GM21825 (cell line): ENCODE measurements around the gene UGT1A8.
"Not testable (repeated sequence)": the region's sequence is repeated elsewhere in the genome, so short reads cannot be mapped to it uniquely, and the experiment has no call there.

Source experiments
- ATAC-seq: cut with Tn5 transposase; IDR thresholded peaks from one replicate; pipeline ENCODE4 v1.9.1; 2021; ENCODE audit warnings: mild to moderate bottlenecking, moderate library complexity; ENCODE audit not compliant: unreplicated experiment

The UGT1A8 gene

DNA sequence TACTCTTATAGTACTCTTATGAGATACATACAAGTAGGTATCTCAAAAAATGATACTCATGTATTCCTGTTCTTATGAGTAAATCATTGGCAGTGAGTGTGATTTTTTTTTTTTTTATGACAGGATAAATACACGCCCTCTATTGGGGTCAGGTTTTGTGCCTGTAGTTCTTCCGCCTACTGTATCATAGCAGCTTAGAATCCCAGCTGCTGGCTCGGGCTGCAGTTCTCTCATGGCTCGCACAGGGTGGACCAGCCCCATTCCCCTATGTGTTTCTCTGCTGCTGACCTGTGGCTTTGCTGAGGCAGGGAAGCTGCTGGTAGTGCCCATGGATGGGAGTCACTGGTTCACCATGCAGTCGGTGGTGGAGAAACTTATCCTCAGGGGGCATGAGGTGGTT, at the start of gene UGT1A8:
UGT1A8 (plus strand) TSS at position 158 of the 400 bp plus-strand sequence; CDS start at position 233, 75 bp downstream.
- not testable (repeated sequence) for ATAC-seq

DNA sequence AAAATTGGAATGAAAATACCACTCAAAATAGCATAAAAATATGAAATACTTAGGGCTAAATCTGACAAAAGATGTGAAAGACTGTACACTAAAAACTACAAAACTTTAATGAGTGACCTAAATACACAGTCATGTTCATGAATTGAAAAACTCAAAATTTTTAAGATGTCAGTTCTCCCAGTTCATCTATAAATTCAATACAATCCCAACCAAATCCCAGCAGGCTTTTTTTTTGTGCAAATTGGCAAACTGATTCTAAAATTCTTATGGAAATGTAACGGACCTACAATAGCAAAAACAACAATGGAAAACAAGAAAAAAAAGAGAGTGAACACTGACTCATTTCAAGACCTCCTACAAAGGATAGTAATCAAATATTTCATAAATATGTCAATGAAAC, 46.4 kb upstream of the UGT1A8 start:
- ATAC-seq: no peak

GRCh38 chr2:233571462-233571861, 46.0 kb upstream of the UGT1A8 start:
- ATAC-seq: no peak

DNA sequence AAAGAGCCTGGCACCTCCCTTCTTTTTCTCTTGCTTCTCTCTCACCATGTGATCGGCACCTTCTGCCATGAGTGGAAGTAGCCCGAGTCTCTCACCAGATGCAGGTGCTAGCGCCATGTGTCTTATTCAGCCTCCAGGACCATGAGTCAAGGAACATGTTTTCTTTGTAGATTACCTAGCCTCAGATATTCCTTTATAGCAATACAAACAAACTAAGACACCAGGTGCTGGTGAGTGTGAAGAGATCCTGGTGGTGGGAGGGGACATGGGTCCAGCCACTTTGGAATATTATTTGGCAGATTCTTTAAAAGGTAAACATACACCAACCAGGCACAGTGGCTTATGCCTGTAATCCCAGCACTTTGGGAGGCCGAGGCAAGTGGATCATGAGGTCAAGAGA, 45.0 kb upstream of the UGT1A8 start:
- ATAC-seq: no peak

DNA sequence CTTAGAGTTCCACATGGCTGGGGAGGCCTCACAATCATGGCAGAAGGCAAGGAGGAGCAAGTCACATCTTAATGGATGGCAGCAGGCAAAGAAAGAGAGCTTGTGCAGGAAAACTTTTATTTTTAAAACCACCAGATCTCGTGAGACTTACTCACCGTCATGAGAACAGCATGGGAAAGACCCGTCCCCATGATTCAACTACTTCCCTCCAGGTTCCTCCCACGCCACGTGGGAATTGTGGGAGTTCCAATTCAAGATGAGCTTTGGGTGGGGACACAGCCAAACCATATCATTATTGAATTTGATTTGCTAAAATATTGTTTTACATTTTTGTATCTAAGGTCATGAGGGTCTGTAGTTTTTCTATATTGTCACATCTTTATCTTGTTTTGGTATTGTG, 40.1 kb upstream of the UGT1A8 start:
- not testable (repeated sequence) for ATAC-seq

GRCh38 chr2:233583217-233583965, 34.0 kb upstream of the UGT1A8 start:
- not testable (repeated sequence) for ATAC-seq

DNA sequence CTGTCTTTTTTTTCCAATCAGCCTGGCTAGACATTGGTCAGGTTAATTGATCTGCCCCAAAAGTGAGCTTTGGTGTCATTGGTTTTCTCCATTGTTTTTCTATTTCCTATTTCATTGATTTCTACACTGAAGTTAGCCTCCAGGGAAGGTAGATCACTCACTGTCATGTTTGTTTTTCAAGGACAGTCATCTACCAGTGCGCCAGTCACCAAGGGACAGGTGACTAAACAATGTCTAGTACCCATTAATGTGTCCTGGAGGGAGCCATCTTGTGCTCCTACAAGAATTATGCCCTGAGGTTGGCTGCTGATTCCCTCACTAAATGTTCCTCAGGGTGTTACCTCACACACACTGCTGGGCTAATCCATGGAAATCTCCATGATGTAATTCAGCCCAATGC, 33.2 kb upstream of the UGT1A8 start:
- no peak for ATAC-seq

GRCh38 chr2:233588400-233588799, 29.0 kb upstream of the UGT1A8 start:
- no peak for ATAC-seq

DNA sequence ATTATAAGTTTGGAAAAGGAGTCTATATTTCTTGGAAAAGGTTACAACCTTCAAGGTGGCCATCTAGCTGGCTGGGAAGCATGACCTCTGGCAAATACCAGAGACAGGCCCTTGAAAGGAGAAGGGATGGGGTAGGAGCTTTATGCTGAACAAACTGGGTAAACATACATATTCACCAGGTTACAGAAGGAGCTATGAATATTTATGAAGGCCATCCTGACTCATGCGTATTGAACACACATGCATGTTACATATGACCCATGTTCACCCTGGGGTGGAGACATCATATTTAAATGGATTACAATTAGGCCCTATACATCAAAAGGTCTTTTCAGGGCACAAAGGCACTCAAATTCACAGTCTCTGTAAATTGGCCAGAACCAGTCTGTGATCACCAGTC, 24.7 kb upstream of the UGT1A8 start:
- not testable (repeated sequence) for ATAC-seq

- peak; percentile 55 for ATAC-seq
These were observed 24.2 kb upstream of the UGT1A8 start for GRCh38 chr2:233593201-233593600.

GRCh38 chr2:233597522-233597921, 19.9 kb upstream of the UGT1A8 start:
- ATAC-seq: no peak

DNA sequence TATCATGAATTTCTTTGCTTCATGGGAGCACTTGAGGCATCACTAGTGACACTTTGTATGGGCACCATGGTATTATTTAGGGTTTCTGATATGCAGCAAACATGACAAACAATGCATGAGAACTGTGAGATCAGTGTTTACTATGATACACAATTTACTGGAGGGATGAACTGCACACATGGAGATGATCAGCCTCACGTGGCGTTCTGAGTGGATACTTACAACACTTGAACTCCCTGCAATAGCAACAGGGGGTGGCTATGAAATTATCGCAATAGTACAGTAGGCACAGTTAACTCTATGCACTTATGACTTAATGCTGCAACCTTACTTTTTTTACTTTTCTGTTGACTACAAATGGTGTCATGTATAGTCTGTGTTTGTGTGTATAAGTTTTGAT, 18.5 kb upstream of the UGT1A8 start:
- no peak for ATAC-seq

- ATAC-seq: no peak
These were observed 17.0 kb upstream of the UGT1A8 start for GRCh38 chr2:233600386-233600785.

- ATAC-seq: no peak
These were observed 15.4 kb upstream of the UGT1A8 start for GRCh38 chr2:233602076-233602475.

DNA sequence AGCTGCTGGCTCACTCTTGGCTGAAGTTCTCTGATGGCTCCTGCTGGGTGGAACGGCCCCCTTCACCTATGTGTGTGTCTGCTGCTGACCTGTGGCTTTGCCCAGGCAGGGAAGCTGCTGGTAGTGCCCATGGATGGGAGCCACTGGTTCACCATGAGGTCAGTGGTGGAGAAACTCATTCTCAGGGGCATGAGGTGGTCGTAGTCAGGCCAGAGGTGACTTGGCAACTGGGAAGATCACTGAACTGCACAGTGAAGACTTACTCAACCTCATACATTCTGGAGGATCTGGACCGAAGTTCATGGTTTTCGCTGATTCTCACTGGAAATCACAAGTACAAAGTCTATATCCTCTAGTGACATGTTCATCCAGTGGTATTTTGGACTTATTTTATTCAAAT, 13.9 kb upstream of the UGT1A8 start:
- no peak for ATAC-seq

GRCh38 chr2:233604826-233605225, 12.6 kb upstream of the UGT1A8 start:
- ATAC-seq: no peak

DNA sequence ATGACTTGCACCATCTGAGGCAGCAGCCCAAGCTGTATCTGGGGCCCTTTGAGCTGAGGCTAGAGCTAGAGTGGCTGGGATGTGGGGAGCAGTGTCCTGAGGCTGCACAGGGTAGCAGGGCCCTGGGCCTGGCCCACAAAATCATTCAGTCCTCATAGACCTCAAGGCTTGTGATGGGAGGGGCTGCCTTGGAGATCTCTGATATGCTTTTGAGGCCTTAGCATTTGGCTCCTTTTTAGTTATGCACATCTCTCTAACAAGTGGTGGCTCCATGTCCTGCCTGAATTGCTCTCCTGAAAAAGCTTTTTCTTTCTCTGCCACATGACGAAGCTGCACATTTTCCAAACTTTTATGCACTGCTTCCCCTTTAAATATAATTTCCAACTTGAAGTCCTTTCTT, 11.8 kb upstream of the UGT1A8 start:
- ATAC-seq: no peak

DNA sequence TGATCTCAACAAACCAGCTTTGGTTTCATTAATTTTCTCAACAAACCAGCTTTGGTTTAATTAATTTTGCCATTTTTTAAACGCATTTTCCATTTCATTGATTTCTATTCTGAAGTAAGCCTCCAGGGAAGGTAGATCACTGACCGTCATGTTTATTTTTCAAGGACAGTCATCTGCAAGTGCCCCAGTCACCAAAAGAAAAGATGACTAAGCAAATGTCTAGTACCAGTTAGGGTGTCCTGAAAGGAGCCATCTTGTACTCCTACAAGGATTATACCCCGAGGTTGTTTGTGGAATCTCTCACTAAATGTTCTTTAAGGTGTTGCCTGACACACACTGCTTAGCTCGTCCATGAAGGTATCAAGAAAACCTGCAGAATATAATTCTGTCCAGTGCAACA, 6.1 kb upstream of the UGT1A8 start:
- ATAC-seq: no peak

GRCh38 chr2:233620204-233620603, 2.8 kb downstream of the UGT1A8 start:
- no peak for ATAC-seq

GRCh38 chr2:233621863-233622262, 4.4 kb downstream of the UGT1A8 start:
- not testable (repeated sequence) for ATAC-seq

DNA sequence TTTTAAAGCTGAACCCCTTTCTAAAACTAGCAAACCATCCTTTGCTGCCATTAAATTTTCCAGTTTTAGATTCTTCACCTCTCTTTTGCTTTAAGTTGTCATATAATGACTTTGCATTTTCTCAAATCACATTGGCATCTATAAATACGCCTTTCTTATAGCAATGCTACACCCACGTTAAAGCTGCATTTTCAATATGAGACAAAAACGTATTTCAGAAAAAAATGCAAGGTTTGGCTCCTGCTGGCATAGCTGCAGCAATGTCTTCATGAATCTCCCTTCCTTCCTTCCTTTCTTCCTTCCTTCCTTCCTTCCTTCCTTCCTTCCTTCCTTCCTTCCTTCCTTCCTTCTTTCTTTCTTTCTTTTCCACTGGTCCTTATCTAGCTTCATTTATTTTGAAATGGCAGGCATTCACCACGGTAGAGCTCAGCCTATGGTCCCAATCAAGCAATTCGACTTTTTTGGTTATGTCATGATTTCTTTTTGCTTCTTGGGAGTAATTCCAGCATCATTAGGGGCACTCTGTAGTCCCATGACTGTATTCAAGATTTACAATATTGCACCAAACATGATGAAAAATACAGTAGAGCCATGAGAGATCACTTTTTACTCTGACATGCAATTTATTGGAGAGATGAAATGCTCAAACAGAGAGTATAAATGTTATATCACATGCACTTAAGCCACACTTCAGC, 10.0 kb downstream of the UGT1A8 start:
- no peak for ATAC-seq

GRCh38 chr2:233636306-233636705, 18.9 kb downstream of the UGT1A8 start, which contains the start of gene UGT1A10:
TSS of gene UGT1A10 (plus strand) at chr2:233636448. CDS start at chr2:233636523, 75 bp downstream.
- ATAC-seq: not testable (repeated sequence)
